ENCODE measurements around the gene INTS6.

- TF ChIP-seq, protein P1, sequence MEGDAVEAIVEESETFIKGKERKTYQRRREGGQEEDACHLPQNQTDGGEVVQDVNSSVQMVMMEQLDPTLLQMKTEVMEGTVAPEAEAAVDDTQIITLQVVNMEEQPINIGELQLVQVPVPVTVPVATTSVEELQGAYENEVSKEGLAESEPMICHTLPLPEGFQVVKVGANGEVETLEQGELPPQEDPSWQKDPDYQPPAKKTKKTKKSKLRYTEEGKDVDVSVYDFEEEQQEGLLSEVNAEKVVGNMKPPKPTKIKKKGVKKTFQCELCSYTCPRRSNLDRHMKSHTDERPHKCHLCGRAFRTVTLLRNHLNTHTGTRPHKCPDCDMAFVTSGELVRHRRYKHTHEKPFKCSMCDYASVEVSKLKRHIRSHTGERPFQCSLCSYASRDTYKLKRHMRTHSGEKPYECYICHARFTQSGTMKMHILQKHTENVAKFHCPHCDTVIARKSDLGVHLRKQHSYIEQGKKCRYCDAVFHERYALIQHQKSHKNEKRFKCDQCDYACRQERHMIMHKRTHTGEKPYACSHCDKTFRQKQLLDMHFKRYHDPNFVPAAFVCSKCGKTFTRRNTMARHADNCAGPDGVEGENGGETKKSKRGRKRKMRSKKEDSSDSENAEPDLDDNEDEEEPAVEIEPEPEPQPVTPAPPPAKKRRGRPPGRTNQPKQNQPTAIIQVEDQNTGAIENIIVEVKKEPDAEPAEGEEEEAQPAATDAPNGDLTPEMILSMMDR (IDR thresholded peaks at IDR 0.05), result no peak
- no peak for TF ChIP-seq EZH2 (IDR thresholded peaks at IDR 0.05; ENCODE audit: borderline replicate concordance, insufficient read depth, low read depth, low read length, poor library complexity, severe bottlenecking)
These were observed at the start of gene INTS6 for GRCh38 chr13:51452361-51453206.

Data from B cell (primary cell).